Midbrain (tissue), 1 donor: ENCODE measurements around the gene FBXL15.

Source experiments
- DNase-seq: peaks from one replicate; lab custom pipeline; 2025; lab: John Stamatoyannopoulos, UW

Gene FBXL15

GRCh38 chr10:102398172-102399020, 22.2 kb upstream of the FBXL15 start:
- DNase-seq = no peak

GRCh38 chr10:102399217-102400021, 21.2 kb upstream of the FBXL15 start:
- DNase-seq = peak; percentile 87

DNA sequence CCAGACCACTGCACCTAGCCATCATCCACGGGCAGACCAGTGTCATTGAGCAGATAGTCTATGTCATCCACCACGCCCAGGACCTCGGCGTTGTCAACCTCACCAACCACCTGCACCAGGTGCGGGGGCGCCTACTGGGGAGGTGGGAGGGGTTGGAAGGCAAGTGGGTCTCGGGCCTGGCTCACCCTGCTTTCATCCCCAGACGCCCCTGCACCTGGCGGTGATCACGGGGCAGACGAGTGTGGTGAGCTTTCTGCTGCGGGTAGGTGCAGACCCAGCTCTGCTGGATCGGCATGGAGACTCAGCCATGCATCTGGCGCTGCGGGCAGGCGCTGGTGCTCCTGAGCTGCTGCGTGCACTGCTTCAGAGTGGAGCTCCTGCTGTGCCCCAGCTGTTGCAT, 20.6 kb upstream of the FBXL15 start:
- no peak for DNase-seq

- no peak for DNase-seq
Observed at GRCh38 chr10:102400598-102401341, 19.9 kb upstream of the FBXL15 start.

- DNase-seq = no peak
Observed at GRCh38 chr10:102401342-102401654, 19.3 kb upstream of the FBXL15 start.

- no peak for DNase-seq
Observed at GRCh38 chr10:102401735-102402511, 18.7 kb upstream of the FBXL15 start.

GRCh38 chr10:102402512-102402896, 18.1 kb upstream of the FBXL15 start:
- no peak for DNase-seq

- DNase-seq = no peak
Observed at GRCh38 chr10:102403115-102403514, 17.5 kb upstream of the FBXL15 start.

DNA sequence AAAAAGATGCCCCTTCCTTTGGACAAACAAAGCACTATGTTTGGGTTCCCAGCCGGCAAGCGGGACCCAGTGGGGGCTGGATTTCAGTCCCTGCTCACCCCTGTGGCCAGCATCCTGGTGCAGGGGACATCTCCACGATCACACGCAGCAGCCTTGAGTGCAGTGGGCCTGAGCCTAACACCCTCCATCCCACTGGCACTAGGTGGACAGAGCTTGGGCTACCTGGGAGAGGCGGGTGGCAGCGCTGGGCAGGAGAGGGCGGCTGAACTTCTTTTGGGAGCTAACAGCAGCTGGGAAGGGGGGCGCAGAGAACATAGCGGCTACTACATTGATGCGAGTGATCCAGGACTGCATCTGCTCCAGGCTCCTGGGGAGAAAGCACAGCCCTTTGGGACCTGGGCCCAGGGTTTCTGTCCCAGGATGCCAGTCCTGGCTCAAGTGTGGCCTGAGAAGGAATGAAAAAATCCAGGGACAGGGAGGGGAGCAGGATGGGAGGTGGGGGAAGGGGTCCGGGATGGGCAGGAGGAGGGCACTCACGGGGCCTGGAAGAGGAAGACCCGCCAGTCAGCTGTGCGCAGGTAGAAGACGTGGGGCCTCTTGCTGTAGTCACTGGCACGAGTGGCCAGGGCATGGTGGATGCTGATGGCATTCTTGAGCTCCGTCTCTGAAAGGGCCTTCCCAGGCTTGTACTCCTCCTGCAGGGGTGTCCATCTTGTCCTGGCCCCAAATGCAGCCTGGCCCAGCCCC, 16.1 kb upstream of the FBXL15 start:
- no peak for DNase-seq

- no peak for DNase-seq
Observed at GRCh38 chr10:102405108-102405571, 15.5 kb upstream of the FBXL15 start.

GRCh38 chr10:102405632-102406031, 15.0 kb upstream of the FBXL15 start:
- no peak for DNase-seq

DNA sequence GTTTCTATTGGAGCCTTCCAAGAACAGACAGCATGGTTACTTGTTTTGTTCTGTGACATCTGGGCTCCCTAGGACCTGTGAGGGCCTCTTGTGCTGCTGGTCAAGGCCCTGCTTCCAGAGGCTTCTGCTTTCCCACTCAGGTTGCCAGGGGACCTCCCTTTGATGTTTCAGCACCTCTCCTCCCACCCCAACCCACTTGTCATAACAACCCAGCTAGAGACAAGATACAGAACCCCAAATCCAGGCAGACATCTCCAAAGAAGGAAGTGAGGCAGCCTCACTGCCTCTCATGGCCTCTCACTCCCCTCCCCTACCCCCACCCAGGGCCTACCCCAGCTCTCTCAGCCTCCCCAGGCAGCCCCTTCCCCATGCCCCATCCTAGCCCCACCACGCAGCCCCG, 13.8 kb upstream of the FBXL15 start:
- no peak for DNase-seq

DNA sequence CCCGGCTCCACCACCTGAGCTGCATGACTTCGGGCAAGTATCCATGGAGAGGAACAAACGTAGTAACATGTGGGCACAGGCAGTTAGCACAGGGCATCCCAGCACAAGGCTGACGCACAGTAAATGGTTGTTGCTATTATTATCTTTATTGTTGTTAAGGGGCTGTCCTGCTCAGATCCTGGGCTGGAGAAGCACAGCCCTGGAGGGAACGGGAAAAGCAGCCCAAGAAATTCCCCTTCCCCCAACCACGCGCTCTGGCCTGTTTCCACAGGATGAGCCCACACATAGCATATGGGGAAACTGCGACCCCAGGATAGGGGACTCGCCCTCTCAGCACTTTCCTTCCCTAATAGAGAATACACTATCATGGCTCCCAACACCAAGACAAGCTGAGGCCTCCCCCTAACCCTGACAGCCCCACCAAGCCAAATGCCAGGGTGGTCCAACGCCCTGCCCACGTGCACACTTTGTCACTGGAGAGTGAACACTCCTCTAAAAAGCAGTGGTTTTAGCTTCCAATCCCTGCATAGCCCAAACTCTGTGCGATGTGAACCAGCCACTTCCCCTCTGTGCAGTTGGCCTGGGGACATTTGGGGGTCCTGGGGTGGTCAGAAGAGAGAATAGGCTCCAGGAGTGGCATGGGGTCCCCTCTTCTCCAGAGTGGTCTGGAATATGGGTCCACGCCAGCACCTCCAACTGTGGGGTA, 13.1 kb upstream of the FBXL15 start:
- DNase-seq = no peak

DNA sequence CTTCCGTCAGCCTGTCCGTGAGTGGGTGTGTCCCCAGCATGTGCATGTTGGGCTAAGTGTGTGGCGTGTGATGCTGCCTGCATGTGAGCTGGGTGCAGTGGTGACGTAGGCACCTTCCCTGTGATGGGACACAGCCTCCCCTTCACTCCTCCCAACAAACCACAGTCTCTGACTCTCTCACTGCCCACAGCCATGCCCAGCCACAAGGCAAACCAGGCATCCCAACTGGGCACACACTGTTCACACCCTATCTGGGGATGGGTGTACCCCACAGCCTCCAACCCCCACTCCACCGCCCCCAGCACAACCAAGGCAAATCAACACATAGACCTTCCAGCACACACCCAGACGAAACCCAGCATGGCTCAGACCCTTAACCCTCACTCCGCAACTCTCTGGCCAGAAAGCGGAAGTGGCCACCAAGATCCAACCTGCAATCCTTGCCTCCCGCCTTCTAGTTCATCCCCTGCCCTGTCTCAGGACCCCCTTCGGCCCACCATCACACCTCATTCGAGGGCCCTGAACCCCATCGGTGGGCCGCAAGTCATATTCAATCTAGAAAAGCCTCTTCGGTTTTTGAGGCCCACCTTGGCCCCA, 12.4 kb upstream of the FBXL15 start:
- DNase-seq = no peak

- peak; percentile 39 for DNase-seq
Observed at GRCh38 chr10:102408728-102409603, 11.7 kb upstream of the FBXL15 start.

DNA sequence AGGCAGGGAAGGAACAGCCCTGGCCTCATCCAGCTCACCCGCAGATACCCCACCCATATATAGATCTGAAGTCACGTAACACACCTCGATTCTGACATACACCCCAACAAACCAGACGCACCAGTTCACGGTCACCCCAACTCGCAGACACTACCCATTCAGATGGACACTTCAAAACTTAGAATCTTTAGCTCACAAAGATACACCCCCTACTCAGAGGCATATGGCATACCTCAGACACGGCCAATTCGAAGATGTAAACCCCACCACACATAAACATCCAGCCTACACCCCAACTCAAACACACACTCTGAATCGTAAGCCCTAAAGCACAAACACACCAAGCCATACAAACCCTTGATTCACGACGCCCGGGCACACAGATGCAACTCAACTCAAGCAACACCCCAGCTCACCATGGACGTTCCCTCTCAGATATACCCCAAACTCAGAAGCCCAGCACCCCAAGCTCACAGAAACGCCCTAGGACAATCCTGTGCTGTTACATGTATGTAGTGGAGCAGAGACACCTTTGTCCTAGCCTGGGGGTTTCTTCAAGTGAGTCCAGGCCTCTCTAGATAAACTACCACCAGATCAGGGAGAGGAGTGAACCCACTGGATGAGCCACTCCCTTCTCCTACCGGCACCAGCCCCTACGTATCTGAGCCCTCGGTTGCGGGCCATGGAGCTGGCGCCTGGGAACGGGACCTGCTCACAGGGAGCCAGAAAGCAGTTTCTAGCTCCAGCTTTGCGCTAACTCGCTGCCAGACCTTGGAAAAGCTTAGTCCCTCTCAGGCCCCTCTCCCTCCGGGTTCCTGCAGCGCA, 10.8 kb upstream of the FBXL15 start:
- no peak for DNase-seq

- DNase-seq = peak; percentile 14
Observed at GRCh38 chr10:102410429-102411073, 10.1 kb upstream of the FBXL15 start.
